Left lung (tissue), 10 donors: ENCODE data around the gene CMSS1. TPM values are rescaled to one million over a fixed set of nuclear protein-coding genes. Genes with fewer than 3 reads are reported as not detected.

Experiments used
- ATAC-seq: fragments of 200-7000 bp; cut with Tn5 transposase; one replicate; pipeline ENCODE4 v1.9.1; 2020; ENCODE audit warnings: moderate library complexity
- DNase-seq, 4 donors: peaks; one replicate each; pipeline ENCODE4 v3.0.0-alpha.2; 2013 to 2020
- H3K27ac ChIP-seq, 2 donors: fragments of 200-600 bp; sonication (generic) in 1 of 2; one replicate each; pipeline versions ENCODE4 v1.5.0 to v1.8.0; 2020 to 2021
- H3K27me3 ChIP-seq, 2 donors: fragments of 200-600 bp; sonication (generic) in 1 of 2; one replicate each; pipeline versions ENCODE4 v1.5.0 to v1.8.0; 2020 to 2021
- H3K36me3 ChIP-seq, 2 donors: fragments of 200-600 bp; sonication (generic) in 1 of 2; one replicate each; pipeline versions ENCODE4 v1.5.0 to v1.8.0; 2020 to 2021
- H3K4me1 ChIP-seq, 2 donors: fragments of 200-600 bp; one replicate each; pipeline ENCODE4 v1.8.0; 2021
- H3K4me3 ChIP-seq, 2 donors: fragments of 200-600 bp; sonication (generic) in 1 of 2; one replicate each; pipeline versions ENCODE4 v1.5.0 to v1.8.0; 2020 to 2021; ENCODE audit warnings: mild to moderate bottlenecking in 1 of 2
- H3K9me3 ChIP-seq, 2 donors: fragments of 200-600 bp; sonication (generic) in 1 of 2; one replicate each; pipeline versions ENCODE4 v1.5.0 to v1.8.0; 2020 to 2021
- intact Hi-C, 2 donors: fragments of 100-400 bp; cut with DNase I; formaldehyde crosslinking; loops; one replicate each; pipeline versions ENCODE4 v1.11.2 to v1.14.2; 2022
- polyA plus RNA-seq, 6 donors: library from polyadenylated mRNA; unstranded; fragments of 120-200 nt; gene quantifications; one replicate each; pipeline ENCODE4 v1.2.1, GENCODE V29; 2013; ENCODE audit not compliant: insufficient read length in 6 of 6
- total RNA-seq, 2 donors: library from RNA; stranded (reverse); fragmentation: NEBNext Ultra II Directional; extraction: Animal tissue kit (Norgen Biotek cat#: 25700); gene quantifications; one replicate each; pipeline ENCODE4 v1.2.1, GENCODE V29; 2021
- TF ChIP-seq, protein P1 (sequence below), 2 donors: fragments of 200-600 bp; sonication (generic) in 1 of 2; IDR thresholded peaks; one replicate each; pipeline versions ENCODE4 v1.5.0 to v1.8.0; 2021; ENCODE audit warnings: antibody characterized with exemption in 2 of 2
- donor health status: DM: no; HTN: yes; CAD: no.
- donor health status: DM: no; HTN: no; CAD: no.

The CMSS1 gene
- total and polyA plus RNA-seq, 8 donors: 13.4 to 51.0 (median 41.8) TPM

DNA sequence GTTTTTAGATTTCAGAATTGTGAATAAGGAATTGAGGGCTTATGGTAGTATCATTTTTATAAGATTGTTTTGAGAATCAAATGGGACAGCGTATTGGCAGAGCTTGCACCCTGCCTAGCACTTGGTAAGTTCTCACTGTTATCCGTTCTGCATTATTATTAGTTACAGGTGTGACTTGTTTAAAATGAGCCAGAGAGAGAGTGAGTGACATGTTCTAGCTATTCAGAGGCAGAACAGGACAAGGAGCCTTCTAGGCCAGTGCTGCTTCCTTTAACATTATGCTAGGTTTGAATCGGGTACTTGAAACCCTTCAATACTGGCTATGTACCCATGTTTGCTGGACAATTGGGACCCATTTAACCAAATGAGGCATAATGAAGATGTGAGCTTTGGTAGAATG lies 162.9 kb downstream of the CMSS1 start:
- TF ChIP-seq, protein P1, sequence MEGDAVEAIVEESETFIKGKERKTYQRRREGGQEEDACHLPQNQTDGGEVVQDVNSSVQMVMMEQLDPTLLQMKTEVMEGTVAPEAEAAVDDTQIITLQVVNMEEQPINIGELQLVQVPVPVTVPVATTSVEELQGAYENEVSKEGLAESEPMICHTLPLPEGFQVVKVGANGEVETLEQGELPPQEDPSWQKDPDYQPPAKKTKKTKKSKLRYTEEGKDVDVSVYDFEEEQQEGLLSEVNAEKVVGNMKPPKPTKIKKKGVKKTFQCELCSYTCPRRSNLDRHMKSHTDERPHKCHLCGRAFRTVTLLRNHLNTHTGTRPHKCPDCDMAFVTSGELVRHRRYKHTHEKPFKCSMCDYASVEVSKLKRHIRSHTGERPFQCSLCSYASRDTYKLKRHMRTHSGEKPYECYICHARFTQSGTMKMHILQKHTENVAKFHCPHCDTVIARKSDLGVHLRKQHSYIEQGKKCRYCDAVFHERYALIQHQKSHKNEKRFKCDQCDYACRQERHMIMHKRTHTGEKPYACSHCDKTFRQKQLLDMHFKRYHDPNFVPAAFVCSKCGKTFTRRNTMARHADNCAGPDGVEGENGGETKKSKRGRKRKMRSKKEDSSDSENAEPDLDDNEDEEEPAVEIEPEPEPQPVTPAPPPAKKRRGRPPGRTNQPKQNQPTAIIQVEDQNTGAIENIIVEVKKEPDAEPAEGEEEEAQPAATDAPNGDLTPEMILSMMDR (IDR thresholded peaks at IDR 0.05): no peak
- no peak for ATAC-seq
- no peaks in the 10 kb centered on the region for H3K36me3 ChIP-seq
- H3K4me1 ChIP-seq: no peaks in the 10 kb centered on the region
- intact Hi-C loops: no loop called here
- no peaks in the 10 kb centered on the region for H3K9me3 ChIP-seq
- H3K4me3 ChIP-seq: no peak overlapping the region
- DNase-seq: no peak
- H3K27me3 ChIP-seq: no peaks in the 10 kb centered on the region
- H3K27ac ChIP-seq: no peak overlapping the region

DNA sequence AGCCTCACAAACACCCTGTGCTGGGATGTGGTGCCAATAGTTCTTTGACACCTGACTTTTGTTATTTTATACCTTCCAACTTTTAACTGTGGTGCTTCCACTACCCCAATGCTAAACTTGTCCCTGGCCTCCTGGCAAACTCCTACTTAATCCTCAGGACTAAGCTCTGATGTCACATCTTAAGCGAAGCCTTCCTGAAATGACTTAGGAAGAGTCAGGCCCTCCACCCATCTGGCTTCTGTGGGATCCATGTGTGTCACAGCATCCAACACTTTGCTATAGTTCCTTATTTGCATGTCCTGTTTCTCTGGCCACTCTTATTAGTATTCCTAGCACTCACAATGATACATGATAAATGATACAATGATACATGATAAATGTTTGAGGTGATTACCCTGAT lies 163.5 kb downstream of the CMSS1 start:
- H3K9me3 ChIP-seq: no peaks in the 10 kb centered on the region
- no peak for ATAC-seq
- no peaks in the 10 kb centered on the region for H3K27me3 ChIP-seq
- H3K27ac ChIP-seq: no peak overlapping the region
- H3K4me3 ChIP-seq: no peak overlapping the region
- DNase-seq: no peak
- H3K36me3 ChIP-seq: no peaks in the 10 kb centered on the region
- intact Hi-C loops: no loop called here
- TF ChIP-seq, protein P1 (IDR thresholded peaks at IDR 0.05): no peak
- H3K4me1 ChIP-seq: no peaks in the 10 kb centered on the region

DNA sequence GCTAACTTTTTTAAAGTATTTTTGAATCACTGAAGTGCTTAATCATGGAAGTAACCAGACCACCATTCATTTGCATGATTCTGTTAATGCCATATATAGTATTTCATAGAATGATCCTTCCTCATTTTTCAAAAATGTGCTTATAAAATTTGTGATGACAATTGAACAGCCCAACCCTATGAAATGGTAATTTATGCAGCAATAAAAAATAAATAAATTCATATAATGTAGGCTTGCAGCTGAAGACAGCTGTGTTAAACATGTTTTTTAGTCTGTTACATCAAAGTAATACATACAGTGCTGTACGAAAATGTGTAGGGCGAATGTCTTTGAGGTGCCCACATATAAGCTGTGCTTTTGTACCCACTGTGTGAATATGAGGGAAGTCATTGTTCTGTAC lies 165.0 kb downstream of the CMSS1 start:
- Histone ChIP-seq H3K27ac (no peak overlapping the region), H3K4me1 (no peaks in the 10 kb centered on the region), H3K9me3 (no peaks in the 10 kb centered on the region), H3K4me3 (no peak overlapping the region), H3K27me3 (no peaks in the 10 kb centered on the region), H3K36me3 (no peaks in the 10 kb centered on the region)
- TF ChIP-seq, protein P1 (IDR thresholded peaks at IDR 0.05): no peak
- ATAC-seq (no peak), DNase-seq (no peak)
- intact Hi-C loops: no loop called here

DNA sequence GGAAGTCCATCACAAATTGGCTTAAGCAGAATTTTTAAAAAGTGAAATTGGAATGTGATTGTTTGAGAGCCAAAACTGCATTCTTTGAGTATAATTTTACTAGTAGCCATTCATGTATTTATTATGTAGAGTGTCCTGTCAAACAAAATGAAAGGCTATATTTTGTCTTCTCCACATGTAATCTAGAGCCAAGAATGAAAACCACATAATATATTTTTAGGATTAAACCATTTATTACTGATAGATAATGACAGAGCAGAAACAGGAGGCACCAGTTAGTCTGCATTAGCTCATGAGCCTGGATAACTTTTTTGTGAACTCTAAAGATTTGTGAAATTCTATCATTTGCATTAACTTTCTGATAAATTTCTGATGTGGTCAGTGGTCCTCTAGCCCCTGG lies 166.5 kb downstream of the CMSS1 start:
- TF ChIP-seq, protein P1 (IDR thresholded peaks at IDR 0.05): no peak
- Histone ChIP-seq H3K27ac (no peak overlapping the region), H3K4me1 (no peaks in the 10 kb centered on the region), H3K36me3 (no peaks in the 10 kb centered on the region), H3K9me3 (no peaks in the 10 kb centered on the region), H3K4me3 (no peak overlapping the region), H3K27me3 (no peaks in the 10 kb centered on the region)
- intact Hi-C loops: no loop called here
- DNase-seq (no peak), ATAC-seq (no peak)

DNA sequence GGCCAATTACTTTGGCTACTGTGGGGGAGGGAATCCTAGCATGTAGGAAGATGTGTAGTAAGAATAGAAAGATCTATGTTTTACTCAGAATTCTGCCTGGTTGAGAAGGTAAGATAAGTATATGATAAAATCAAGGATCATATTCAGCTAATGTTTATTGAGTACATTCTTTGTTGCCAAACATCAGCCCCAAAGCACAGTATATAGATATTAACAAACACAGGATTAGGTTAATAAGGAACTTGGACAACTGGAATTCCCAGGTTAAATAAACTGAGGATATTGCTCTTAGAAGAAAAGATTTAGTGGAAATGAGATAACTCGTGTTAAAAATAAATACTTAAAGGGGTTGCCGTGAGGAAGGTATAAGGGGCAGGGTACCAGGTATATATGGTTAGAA lies 167.0 kb downstream of the CMSS1 start:
- no peak overlapping the region for H3K4me3 ChIP-seq
- no peaks in the 10 kb centered on the region for H3K27me3 ChIP-seq
- no peaks in the 10 kb centered on the region for H3K9me3 ChIP-seq
- H3K27ac ChIP-seq: no peak overlapping the region
- intact Hi-C loops: no loop called here
- H3K4me1 ChIP-seq: no peaks in the 10 kb centered on the region
- DNase-seq: no peak
- no peak for ATAC-seq
- H3K36me3 ChIP-seq: no peaks in the 10 kb centered on the region
- TF ChIP-seq, protein P1 (IDR thresholded peaks at IDR 0.05): no peak
